KMS-11 (cell line): Measurements from ENCODE around the gene PTPRQ.

Experiments used
- H2AFZ ChIP-seq: fragments of 200-600 bp; sonication (generic); 2 replicates; pipeline ENCODE4 v1.6.1; 2016; ENCODE audit warnings: antibody characterized with exemption, mixed run types, low read depth
- H3K27ac ChIP-seq: fragments of 200-600 bp; sonication (generic); 2 replicates; pipeline ENCODE4 v1.6.1; 2016; ENCODE audit warnings: mild to moderate bottlenecking, mixed run types
- H3K27me3 ChIP-seq: fragments of 200-600 bp; sonication (generic); 2 replicates; pipeline ENCODE4 v1.6.1; 2017; ENCODE audit warnings: mild to moderate bottlenecking, low read depth, mixed run types, moderate library complexity; ENCODE audit not compliant: insufficient read depth
- H3K36me3 ChIP-seq: fragments of 200-600 bp; sonication (generic); 2 replicates; pipeline ENCODE4 v1.6.1; 2017; ENCODE audit warnings: mild to moderate bottlenecking, mixed run types; ENCODE audit not compliant: insufficient read depth
- H3K4me1 ChIP-seq: fragments of 200-600 bp; sonication (generic); 2 replicates; pipeline ENCODE4 v1.6.1; 2016; ENCODE audit warnings: mild to moderate bottlenecking, low read depth, mixed run types; ENCODE audit not compliant: poor library complexity, severe bottlenecking
- H3K4me2 ChIP-seq: fragments of 200-600 bp; sonication (generic); 2 replicates; pipeline ENCODE4 v1.7.0; 2016; ENCODE audit warnings: mild to moderate bottlenecking, mixed run types
- H3K4me3 ChIP-seq: fragments of 200-600 bp; sonication (generic); IDR thresholded peaks from 2 replicates; pipeline ENCODE4 v1.6.1; 2017; ENCODE audit warnings: low read depth, low read length, mixed read lengths; ENCODE audit not compliant: insufficient read depth
- H3K79me2 ChIP-seq: fragments of 200-600 bp; sonication (generic); 2 replicates; pipeline ENCODE4 v1.6.1; 2016; ENCODE audit warnings: low read depth, mixed run types; ENCODE audit not compliant: insufficient read depth
- H3K9ac ChIP-seq: fragments of 200-600 bp; sonication (generic); 2 replicates; pipeline ENCODE4 v1.6.1; 2016; ENCODE audit warnings: mild to moderate bottlenecking, mixed run types
- H4K20me1 ChIP-seq: fragments of 200-600 bp; sonication (generic); 2 replicates; pipeline ENCODE4 v1.6.1; 2016; ENCODE audit warnings: mild to moderate bottlenecking, mixed run types; ENCODE audit not compliant: insufficient read depth
- CTCF ChIP-seq: fragments of 200-600 bp; sonication (generic); conservative IDR thresholded peaks from 2 replicates; pipeline ENCODE4 v1.6.1; 2017; ENCODE audit warnings: low read depth, mild to moderate bottlenecking, antibody characterized with exemption, low read length, moderate library complexity, mixed read lengths

PTPRQ gene

GRCh38 chr12:80709811-80710726 lies 266.0 kb downstream of the PTPRQ start:
- H2AFZ ChIP-seq = no peak overlapping the region
- H3K27ac ChIP-seq = no peak overlapping the region
- TF ChIP-seq CTCF = peak; percentile 74
- no peaks in the 10 kb centered on the region for H3K27me3 ChIP-seq
- H4K20me1 ChIP-seq = no peaks in the 10 kb centered on the region
- no peak overlapping the region for H3K4me2 ChIP-seq
- H3K4me3 ChIP-seq = no peak overlapping the region
- H3K36me3 ChIP-seq = no peaks in the 10 kb centered on the region
- peaks cover 19% of the 10 kb centered on the region for H3K4me1 ChIP-seq
- H3K9ac ChIP-seq = no peak overlapping the region
- no peaks in the 10 kb centered on the region for H3K79me2 ChIP-seq

DNA sequence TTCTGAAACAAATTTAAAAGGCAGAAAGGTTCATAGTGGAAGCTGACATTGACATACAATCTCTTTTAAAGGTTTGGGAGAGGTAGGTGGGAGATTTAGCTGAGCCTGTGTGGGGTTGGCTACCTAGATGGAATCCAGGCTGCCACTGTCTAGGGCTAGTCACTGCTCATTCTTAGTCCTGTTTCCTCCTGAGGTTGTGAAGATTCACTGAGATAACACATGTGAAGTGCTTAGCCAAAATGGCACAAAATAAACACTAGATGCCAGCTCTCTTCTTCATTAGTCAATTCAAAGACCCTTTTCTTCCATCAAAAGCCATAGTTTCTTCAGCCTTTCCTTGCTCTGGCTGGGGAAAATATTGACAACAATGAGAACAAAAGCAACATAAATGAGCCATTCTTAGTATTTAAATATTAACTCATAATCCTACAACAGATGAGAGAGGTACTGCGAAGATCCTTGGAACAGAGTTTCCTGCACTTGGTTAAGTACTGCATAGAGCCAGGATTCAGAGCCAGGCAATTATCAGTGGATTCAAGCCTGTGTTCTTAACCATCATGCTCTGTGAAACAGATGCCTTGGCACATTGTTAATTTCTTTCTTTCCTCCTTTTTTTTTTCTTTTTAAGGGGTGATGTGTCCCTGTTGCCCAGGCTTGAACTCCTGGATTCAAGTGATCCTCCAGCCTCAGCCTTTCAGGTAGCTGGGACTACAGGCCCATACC lies 266.9 kb downstream of the PTPRQ start:
- no peaks in the 10 kb centered on the region for H3K27me3 ChIP-seq
- H2AFZ ChIP-seq = no peak overlapping the region
- H3K36me3 ChIP-seq = no peaks in the 10 kb centered on the region
- no peaks in the 10 kb centered on the region for H4K20me1 ChIP-seq
- peaks cover 11% of the 10 kb centered on the region for H3K4me1 ChIP-seq
- no peaks in the 10 kb centered on the region for H3K79me2 ChIP-seq
- TF ChIP-seq CTCF = 0 out of 2 replicates have a peak, but pooled peaks have one; percentile 31
- H3K27ac ChIP-seq = no peak overlapping the region
- H3K4me2 ChIP-seq = no peak overlapping the region
- H3K4me3 ChIP-seq = no peak overlapping the region
- no peak overlapping the region for H3K9ac ChIP-seq

GRCh38 chr12:80711866-80712265 lies 267.8 kb downstream of the PTPRQ start:
- peaks cover under 1% of the 10 kb centered on the region for H3K4me1 ChIP-seq
- H3K27ac ChIP-seq = no peak overlapping the region
- H3K9ac ChIP-seq = no peak overlapping the region
- no peaks in the 10 kb centered on the region for H4K20me1 ChIP-seq
- no peak overlapping the region for H2AFZ ChIP-seq
- H3K4me2 ChIP-seq = no peak overlapping the region
- no peaks in the 10 kb centered on the region for H3K36me3 ChIP-seq
- TF ChIP-seq CTCF = no peak
- no peak overlapping the region for H3K4me3 ChIP-seq
- H3K27me3 ChIP-seq = no peaks in the 10 kb centered on the region
- no peaks in the 10 kb centered on the region for H3K79me2 ChIP-seq

- Histone ChIP-seq H3K9ac (no peak overlapping the region), H3K27ac (no peak overlapping the region), H3K4me2 (no peak overlapping the region), H3K4me1 (no peaks in the 10 kb centered on the region), H3K27me3 (no peaks in the 10 kb centered on the region), H4K20me1 (no peaks in the 10 kb centered on the region), H3K79me2 (no peaks in the 10 kb centered on the region), H3K4me3 (no peak overlapping the region), H2AFZ (no peak overlapping the region), H3K36me3 (no peaks in the 10 kb centered on the region)
- no peak for TF ChIP-seq CTCF
Measured at GRCh38 chr12:80712866-80713265, 268.8 kb downstream of the PTPRQ start.
